Retinal pigment epithelial cell (primary cell): ENCODE measurements around the gene RAB31.

Experiments used
- DNase-seq: peaks from one replicate; pipeline ENCODE4 v3.0.0-alpha.2; 2010; ENCODE audit warnings: low read depth
- H3K4me3 ChIP-seq: 2 replicates; pipeline ENCODE4 v1.5.1; 2011; ENCODE audit warnings: mild to moderate bottlenecking, low read length, control low read depth, moderate library complexity
- CTCF ChIP-seq: conservative IDR thresholded peaks from 2 replicates; pipeline ENCODE4 v1.5.1; 2011; ENCODE audit warnings: low read depth, low read length, control low read depth, inconsistent platforms

RAB31 gene

GRCh38 chr18:9848170-9848879 is 140.2 kb downstream of the RAB31 start:
- no peak for TF ChIP-seq CTCF
- H3K4me3 ChIP-seq = no peak overlapping the region
- no peak for DNase-seq

- no peak overlapping the region for H3K4me3 ChIP-seq
- no peak for TF ChIP-seq CTCF
- no peak for DNase-seq
Measured at GRCh38 chr18:9849407-9850283, 141.5 kb downstream of the RAB31 start.

GRCh38 chr18:9850309-9850708 is 142.2 kb downstream of the RAB31 start:
- no peak for TF ChIP-seq CTCF
- H3K4me3 ChIP-seq = no peak overlapping the region
- DNase-seq = no peak

DNA sequence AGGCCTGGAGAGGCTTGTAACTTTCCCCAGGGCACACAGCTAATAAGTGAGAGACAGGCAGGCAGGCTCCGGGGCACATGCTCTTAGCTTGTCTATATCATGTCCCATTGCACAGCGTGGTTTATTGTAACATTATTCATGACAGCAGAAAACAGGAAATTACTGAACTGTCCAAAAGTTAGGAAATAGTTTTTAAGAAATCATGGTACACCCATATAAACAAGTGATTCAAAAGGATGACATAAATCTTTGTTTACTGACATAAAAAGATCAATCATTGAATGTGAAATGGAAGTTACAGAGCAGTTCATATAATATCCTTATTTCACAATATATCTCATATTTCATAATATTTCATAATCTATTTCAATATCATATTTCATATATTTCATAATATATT is 143.4 kb downstream of the RAB31 start:
- no peak for DNase-seq
- no peak for TF ChIP-seq CTCF
- H3K4me3 ChIP-seq = no peak overlapping the region

DNA sequence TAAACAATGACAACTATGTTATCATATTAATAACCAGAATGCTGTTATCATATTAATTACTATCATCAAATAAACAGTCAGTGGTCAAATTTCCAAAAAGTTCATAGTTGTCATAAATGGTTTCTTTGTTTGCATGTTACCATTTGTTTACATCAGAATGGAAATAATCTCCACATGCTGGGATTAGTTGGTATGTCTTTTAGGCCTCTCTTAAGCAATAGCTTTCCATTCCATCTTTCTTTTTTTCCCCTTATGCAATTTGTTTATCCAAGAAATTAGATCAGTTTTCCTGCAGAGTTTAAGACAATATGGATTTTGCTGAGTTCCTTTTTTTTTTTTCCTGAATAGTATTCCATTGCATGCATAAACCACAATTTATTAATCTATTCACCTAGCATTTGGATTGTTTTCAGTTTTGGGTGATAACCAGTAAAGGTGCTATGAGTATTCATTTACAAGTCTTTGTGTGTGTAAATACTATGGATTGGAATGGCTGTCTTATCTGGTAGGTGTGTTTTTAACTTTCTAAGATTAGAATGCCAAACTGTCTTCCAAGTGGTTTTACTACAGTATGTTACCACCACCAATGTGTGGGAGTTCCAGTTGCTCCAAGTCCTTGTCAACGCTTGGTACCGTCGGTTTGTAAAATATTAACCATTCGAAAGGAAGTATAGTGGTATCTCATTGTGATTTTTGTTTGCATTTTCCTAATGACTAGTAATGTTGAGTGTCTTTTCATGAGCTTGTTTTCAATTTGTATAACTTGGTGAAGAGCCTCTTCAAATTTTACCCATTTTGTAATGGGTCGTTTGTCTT is 144.4 kb downstream of the RAB31 start:
- H3K4me3 ChIP-seq = no peak overlapping the region
- no peak for TF ChIP-seq CTCF
- no peak for DNase-seq

DNA sequence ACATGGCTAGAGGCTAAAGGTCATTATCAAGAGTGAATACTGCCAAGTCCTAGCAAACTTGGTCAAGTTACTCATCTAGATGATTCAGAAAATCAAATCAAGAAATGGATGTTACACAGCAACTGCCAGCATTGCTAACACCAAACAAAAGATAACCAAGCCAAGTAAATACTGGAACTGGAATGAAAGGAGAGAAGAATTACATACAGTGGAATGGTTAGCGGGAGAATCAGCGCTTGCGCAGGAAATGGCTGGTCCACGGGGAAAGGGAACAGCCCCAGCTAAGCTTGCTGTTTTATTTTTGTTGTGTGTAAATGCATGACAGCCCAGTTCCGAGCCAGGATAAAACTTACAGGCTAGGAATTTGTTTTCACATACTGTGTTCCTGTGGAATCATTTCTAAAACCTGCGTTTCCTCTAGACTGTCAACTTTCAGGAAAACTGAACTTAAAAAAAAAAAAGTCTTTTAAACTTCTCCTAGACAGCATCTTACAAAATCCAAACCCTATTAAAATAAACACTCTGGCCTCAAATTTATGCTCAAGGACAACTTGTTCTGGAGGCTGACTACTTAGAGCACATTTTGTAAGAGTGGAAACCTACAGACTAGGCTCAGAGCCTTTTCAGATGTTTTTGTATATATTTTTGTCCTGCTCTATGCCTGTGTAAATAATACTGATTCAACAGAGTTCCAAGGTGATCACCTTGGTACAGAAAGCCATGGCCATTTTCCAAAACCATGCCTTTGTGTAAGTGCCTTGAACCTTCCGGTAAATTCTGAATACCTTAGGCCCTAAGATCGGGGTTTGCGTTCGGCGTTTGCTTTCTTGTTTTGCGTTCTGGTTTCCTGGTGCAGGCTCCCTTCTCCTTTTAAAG is 146.9 kb downstream of the RAB31 start:
- DNase-seq = no peak

More for the DNA sequence above, 146.9 kb downstream of the RAB31 start:
- H3K4me3 ChIP-seq = no peak overlapping the region
- TF ChIP-seq CTCF = no peak
